Esophagus (tissue), 2 donors: Measurements from ENCODE around the gene BBX. TPM values are rescaled to one million over a fixed set of nuclear protein-coding genes. Genes with fewer than 3 reads are reported as not detected.
"Not testable (repeated sequence)": the region's sequence is repeated elsewhere in the genome, so short reads cannot be mapped to it uniquely, and the experiment has no call there.

Source experiments
- H3K27ac ChIP-seq, 2 donors: one replicate each; pipeline ENCODE4 v1.5.1; 2013; ENCODE audit warnings: low read depth in 2 of 2, mild to moderate bottlenecking in 2 of 2, inconsistent platforms in 1 of 2, low read length in 1 of 2, moderate library complexity in 1 of 2
- H3K27me3 ChIP-seq, 2 donors: one replicate each; pipeline ENCODE4 v1.6.1; 2013; ENCODE audit warnings: low read length in 2 of 2, control low read depth in 1 of 2, mild to moderate bottlenecking in 1 of 2; ENCODE audit not compliant: insufficient read depth in 2 of 2, control insufficient read depth in 1 of 2
- H3K36me3 ChIP-seq, 2 donors: one replicate each; pipeline ENCODE4 v1.6.1; 2013; ENCODE audit warnings: low read length in 1 of 2; ENCODE audit not compliant: control insufficient read depth in 2 of 2, insufficient read depth in 2 of 2
- H3K4me1 ChIP-seq, 2 donors: one replicate each; pipeline ENCODE4 v1.6.1; 2013; ENCODE audit warnings: low read length in 1 of 2; ENCODE audit not compliant: control insufficient read depth in 2 of 2, insufficient read depth in 2 of 2
- H3K4me3 ChIP-seq, 2 donors: one replicate each; pipeline ENCODE4 v1.5.1; 2013; ENCODE audit warnings: low read length in 2 of 2, mild to moderate bottlenecking in 2 of 2, low read depth in 1 of 2, moderate library complexity in 1 of 2
- H3K9me3 ChIP-seq, 2 donors: one replicate each; pipeline ENCODE4 v1.6.1; 2013; ENCODE audit warnings: mild to moderate bottlenecking in 2 of 2, low read depth in 1 of 2, low read length in 1 of 2, moderate library complexity in 1 of 2; ENCODE audit not compliant: control insufficient read depth in 2 of 2, insufficient read depth in 1 of 2
- WGBS, 2 donors: extraction: QIAGEN DNeasy Blood & Tissue Kit; methylation state at CpG; one replicate each; pipeline ENCODE4 v1.1.7; 2013; 5-methylcytosine and 5-hydroxymethylcytosine counted together
- polyA plus RNA-seq, 2 donors: library from polyadenylated mRNA; stranded (reverse); fragments of 200-250 nt; gene quantifications; one replicate each; pipeline ENCODE4 v1.2.3, GENCODE V29; 2013
- donor health status: healthy with polysubstance abuse.
- donor health status: Bipolar disorder and iron deficiency.

The BBX gene
- polyA plus RNA-seq, 2 donors, result 3.4 to 4.7 TPM

DNA sequence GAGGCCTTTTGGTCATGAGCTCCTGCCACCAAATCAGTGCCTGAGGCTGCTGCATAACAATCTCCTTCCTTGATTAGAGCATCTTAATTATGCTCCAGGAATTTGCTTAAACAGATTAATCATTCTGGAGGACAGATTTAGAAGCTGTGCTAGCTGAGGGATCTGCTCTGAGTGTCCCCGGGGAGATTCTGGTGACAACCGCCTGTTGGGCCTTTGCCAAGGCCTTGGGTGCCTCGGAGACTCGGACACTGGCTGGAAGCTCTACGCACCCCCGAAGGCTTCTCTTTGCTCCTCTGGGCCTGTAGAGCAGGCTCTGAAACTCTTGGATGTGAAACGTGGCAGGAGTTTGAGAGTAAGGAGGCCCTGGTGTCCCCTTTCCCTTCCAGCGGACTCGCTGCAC, 304.0 kb downstream of the BBX start:
- 88% methylated on average over 9 of the region's 9 CpGs for WGBS, 2 donors
- Histone ChIP-seq H3K27ac (no peak overlapping the region), H3K27me3 (no peaks in the 10 kb centered on the region), H3K4me1 (no peaks in the 10 kb centered on the region), H3K36me3 (no peaks in the 10 kb centered on the region), H3K4me3 (no peak overlapping the region), H3K9me3 (no peaks in the 10 kb centered on the region)

DNA sequence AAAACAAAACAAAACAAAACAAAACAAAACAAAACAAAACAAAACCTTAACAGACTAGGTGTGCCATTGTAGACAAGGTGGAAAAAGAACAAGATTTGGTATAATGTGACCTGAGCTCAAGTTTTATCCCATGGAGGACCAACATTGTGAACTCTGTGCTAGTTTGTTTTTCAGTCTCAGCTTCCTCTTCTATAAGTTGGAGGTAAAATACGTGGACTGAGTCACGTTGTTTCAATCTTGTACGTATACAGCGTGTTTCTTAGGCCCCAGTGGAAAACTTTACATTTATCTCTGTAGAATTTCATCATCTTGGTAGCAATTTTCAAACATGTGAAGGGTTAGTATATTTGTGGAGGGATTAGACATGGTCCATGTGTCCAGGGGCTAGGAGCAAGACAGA, 306.4 kb downstream of the BBX start:
- H3K9me3 ChIP-seq, result no peaks in the 10 kb centered on the region
- no peak overlapping the region for H3K27ac ChIP-seq
- H3K27me3 ChIP-seq, result no peaks in the 10 kb centered on the region
- H3K4me3 ChIP-seq, result no peak overlapping the region
- WGBS, 2 donors, result 88 to 94% methylated on average over 4 of the region's 4 CpGs
- H3K4me1 ChIP-seq, result no peaks in the 10 kb centered on the region
- H3K36me3 ChIP-seq, result no peaks in the 10 kb centered on the region

DNA sequence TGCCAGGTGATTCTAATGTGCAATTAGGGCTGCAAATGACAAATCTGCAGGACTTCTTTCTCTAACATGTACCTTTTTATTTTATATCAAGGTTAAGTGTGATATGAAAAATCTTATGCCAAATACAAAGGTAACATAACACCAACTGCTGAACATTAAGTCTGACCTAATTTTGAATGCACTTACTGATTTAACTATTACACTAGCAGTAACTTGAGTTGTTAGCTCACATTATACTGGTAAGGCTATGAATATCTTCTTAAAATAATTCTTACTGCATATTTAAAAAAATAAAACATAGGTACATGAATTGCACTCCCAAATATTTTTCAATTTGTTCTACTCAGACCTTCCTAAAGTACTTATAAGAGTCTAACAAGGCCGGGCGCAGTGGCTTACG, 308.8 kb downstream of the BBX start:
- Histone ChIP-seq H3K9me3 (no peaks in the 10 kb centered on the region), H3K27me3 (no peaks in the 10 kb centered on the region), H3K36me3 (no peaks in the 10 kb centered on the region), H3K4me1 (no peaks in the 10 kb centered on the region), H3K4me3 (no peak overlapping the region), H3K27ac (no peak overlapping the region)
- WGBS, 2 donors, result 80 to 82% methylated on average over 3 of the region's 3 CpGs

DNA sequence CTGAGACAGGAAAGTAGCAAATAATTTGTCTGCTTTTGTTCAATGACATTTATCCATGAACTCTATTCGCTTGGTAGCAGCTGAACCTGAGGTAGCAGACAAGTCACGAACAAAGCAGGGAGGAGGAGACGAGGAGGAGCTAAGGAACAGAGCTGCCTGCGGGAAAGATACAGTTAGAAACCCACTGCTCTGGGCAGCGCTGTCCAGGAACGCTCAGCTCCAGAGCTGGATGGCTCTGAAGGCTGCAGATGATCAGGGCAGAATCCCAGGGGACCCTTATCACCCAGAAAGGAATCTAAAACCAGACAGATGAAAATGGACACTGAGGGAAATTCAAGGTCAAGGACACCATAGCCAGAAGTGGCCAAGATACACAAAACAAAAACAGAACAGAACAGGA, 310.3 kb downstream of the BBX start:
- no peaks in the 10 kb centered on the region for H3K4me1 ChIP-seq
- no peak overlapping the region for H3K27ac ChIP-seq
- H3K36me3 ChIP-seq, result no peaks in the 10 kb centered on the region
- no peaks in the 10 kb centered on the region for H3K9me3 ChIP-seq
- H3K4me3 ChIP-seq, result no peak overlapping the region
- 59 to 67% methylated on average over 6 of the region's 6 CpGs for WGBS, 2 donors
- no peaks in the 10 kb centered on the region for H3K27me3 ChIP-seq

DNA sequence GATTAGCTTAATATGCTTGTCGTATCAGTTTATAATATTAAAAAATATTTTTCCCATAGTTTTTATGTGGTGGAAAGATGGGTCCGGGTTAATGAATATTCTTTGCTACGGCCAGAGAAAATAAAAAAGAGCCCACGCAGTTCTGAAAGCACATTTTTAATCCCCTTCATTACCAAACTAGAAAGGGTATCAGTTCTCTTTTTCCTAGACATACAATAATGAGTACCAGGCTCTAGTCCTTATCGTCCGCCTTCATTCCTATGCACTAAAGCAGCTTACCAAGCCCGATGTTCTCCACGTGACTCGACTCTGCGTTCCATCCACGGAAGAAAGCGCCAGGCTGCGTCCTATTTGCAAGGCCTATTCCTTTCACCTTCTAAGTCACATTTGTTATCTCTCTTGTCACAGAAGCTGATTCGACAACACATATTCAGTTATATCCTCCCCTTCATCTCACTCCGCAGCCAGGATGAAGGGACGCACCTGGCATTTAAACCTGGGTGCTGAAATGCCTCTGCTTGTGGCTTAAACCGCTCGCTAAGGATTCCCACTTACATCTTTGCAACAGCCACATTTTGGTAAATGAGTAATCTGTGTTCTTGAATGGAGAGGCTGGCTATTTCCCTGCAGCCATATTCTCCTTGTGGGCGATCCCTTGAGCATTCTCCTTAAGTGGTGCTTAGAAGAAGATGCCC, 311.1 kb downstream of the BBX start:
- WGBS, 2 donors, result 95 to 96% methylated on average over 19 of the region's 19 CpGs
- no peak overlapping the region for H3K27ac ChIP-seq
- H3K9me3 ChIP-seq, result no peaks in the 10 kb centered on the region
- no peak overlapping the region for H3K4me3 ChIP-seq
- no peaks in the 10 kb centered on the region for H3K36me3 ChIP-seq
- H3K27me3 ChIP-seq, result no peaks in the 10 kb centered on the region
- no peaks in the 10 kb centered on the region for H3K4me1 ChIP-seq

DNA sequence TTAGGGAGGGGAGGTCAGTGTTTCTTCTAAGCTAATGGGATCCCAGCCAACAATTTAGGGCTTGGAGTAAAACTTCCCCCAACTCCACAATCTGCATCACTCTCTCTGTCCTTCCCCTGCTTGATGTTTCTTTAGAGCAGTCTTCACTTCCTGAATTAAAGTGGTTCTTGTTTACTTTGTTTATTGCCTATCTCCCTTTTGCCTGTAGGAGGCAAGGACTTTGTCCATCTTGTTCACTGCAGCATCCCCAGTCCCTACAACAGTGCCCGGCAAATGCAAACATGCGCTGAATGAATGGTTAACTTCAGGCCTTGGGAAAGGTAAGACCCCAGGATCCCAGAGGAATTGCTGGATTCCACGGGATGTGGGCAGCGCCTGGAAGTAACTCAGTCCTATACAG, 312.2 kb downstream of the BBX start:
- H3K9me3 ChIP-seq, H3K27ac ChIP-seq, H3K4me3 ChIP-seq, H3K36me3 ChIP-seq, H3K27me3 ChIP-seq, H3K4me1 ChIP-seq: not testable (repeated sequence)
- WGBS, 2 donors, result 70 to 92% methylated on average over 3 of the region's 4 CpGs

DNA sequence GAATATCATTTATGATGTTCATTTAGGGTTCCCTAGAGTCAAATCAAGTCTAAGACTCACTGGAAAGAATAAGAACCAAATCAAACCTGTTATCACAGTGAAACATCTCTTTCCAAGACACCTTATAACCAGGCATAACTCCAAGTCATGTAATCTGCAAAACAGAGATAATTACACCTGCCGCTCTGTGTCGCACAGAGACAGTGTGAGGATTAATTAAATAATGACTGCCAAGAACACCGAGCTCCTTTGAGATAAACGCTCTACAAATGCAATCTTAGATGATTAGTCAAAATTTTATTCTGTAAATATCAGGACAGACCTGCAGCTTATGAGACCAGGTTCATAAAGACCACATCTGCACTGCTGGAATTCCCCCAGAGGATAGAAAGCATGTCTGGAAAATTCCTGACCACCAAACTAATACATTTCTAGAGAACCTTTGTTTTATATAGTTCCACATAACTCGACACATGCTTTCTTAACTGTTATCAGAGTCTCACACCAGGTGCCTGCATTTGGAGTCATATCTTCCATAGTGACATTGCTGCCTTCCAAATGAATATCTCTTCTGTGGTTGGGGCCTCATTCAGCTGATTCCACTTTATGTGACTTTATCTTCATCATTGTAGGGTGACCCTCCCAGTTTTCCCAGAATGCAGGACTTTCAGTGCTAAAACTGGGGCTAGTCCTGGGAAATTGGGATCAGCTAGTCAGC, 315.3 kb downstream of the BBX start:
- Histone ChIP-seq H3K4me3 (no peak overlapping the region), H3K36me3 (no peaks in the 10 kb centered on the region), H3K4me1 (no peaks in the 10 kb centered on the region), H3K27ac (no peak overlapping the region), H3K27me3 (no peaks in the 10 kb centered on the region), H3K9me3 (no peaks in the 10 kb centered on the region)
- WGBS, 2 donors, result 64 to 71% methylated on average over 5 of the region's 5 CpGs

DNA sequence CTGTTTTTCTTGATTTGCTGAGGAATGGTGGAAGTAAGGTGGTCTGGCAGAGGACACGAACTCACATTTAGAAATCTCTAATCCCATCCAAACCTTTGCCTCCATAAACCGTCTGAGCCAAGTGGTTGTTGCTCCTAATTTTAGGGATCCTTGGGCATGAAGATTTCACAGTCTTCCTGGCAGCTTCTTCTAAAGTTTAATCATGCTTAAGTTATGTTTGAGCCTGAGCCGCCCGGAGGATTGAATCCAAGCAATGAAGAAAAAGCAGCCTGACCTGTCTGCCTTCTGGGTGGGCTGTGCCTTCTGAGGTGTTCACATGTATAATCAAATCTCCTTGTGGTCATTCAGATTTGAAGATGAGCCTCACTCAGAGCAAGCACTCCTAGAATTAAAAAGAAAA, 319.1 kb downstream of the BBX start:
- Histone ChIP-seq H3K4me3 (no peak overlapping the region), H3K27me3 (no peaks in the 10 kb centered on the region), H3K4me1 (peaks cover 0 to 1% of the 10 kb centered on the region in 2 donors), H3K36me3 (no peaks in the 10 kb centered on the region), H3K27ac (no peak overlapping the region), H3K9me3 (no peaks in the 10 kb centered on the region)
- 41 to 59% methylated on average over 4 of the region's 4 CpGs for WGBS, 2 donors

DNA sequence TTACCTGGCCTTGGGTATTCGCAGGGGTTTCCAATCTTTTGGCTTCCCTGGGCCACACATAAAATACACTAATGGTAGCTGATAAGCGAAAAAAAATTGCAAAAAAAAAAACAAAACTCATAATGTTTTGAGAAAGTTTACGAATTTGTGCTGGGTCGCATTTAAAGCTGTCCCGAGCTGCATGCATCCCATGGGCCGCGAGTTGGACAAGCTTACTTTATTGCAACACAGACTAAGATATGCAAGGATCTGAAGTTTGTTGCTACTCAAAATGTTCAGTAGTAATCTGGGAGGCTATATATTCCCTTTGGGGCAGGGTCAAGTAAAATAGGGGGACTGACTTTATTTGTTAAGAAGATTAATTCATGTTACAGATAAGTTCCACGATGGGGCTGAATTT, 320.2 kb downstream of the BBX start:
- Histone ChIP-seq H3K27me3 (no peaks in the 10 kb centered on the region), H3K36me3 (no peaks in the 10 kb centered on the region), H3K27ac (no peak overlapping the region), H3K9me3 (no peaks in the 10 kb centered on the region), H3K4me1 (peaks cover 0 to 1% of the 10 kb centered on the region in 2 donors), H3K4me3 (no peak overlapping the region)
- 89 to 92% methylated on average over 8 of the region's 8 CpGs for WGBS, 2 donors
